Lower leg skin (tissue), 4 donors: ENCODE data around the gene SFXN1. TPM values are rescaled to one million over a fixed set of nuclear protein-coding genes. Genes with fewer than 3 reads are reported as not detected.

ENCODE experiments used
- DNase-seq, 2 donors: peaks; one replicate each; pipeline ENCODE4 v3.0.0-alpha.2; 2019; ENCODE audit warnings: low spot score in 2 of 2
- H3K4me3 ChIP-seq: fragments of 200-600 bp; sonication (generic); 2 replicates; pipeline ENCODE4 v1.5.1; 2017; ENCODE audit warnings: mild to moderate bottlenecking, low read depth; ENCODE audit not compliant: poor library complexity, severe bottlenecking
- POLR2A ChIP-seq, 2 donors: fragments of 450-650 bp; IDR thresholded peaks; one replicate each; pipeline ENCODE4 v1.6.1; 2016 to 2017; ENCODE audit warnings: antibody characterized with exemption in 2 of 2, mild to moderate bottlenecking in 1 of 2, moderate library complexity in 1 of 2
- WGBS, 2 donors: methylation state at CpG; one replicate each; pipeline ENCODE4 v1.1.5; 2018; 5-methylcytosine and 5-hydroxymethylcytosine counted together
- intact Hi-C: fragments of 100-400 bp; cut with DNase I; formaldehyde crosslinking; loops from one replicate; pipeline ENCODE4 v1.15.0; 2023; ENCODE audit warnings: low total_unique reads
- total RNA-seq, 4 donors: library from RNA; depleted of rRNA; stranded (reverse); fragments of >200 nt; gene quantifications; one replicate each; pipeline ENCODE4 v1.1.0, GENCODE V29; 2016
- TF ChIP-seq, protein P1 (sequence below), 3 donors: fragments of 450-650 bp; IDR thresholded peaks; one replicate each; pipeline ENCODE4 v1.5.1; 2016; ENCODE audit warnings: antibody characterized with exemption in 3 of 3, mild to moderate bottlenecking in 3 of 3, moderate library complexity in 2 of 3

Gene SFXN1
- total RNA-seq, 4 donors from 2014 or later = 15.0 to 35.8 (median 16.6) TPM

DNA sequence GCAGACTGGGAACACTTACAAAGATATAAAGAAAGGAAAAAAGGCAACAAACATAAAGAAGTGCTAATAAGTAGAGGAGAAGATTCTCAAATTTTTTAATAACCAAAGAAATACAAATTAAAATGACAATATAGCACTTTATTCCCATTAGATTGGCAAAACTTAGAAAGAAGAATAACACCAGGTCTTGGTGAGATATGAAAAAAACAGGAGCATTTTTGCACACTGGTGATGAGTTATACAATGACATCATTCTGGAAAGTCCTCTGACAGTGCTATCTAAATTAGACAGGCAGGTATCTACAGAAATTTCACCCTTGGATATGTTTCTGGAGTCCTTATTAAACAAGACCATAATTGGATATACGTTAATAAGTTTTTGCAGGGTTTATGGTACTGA is 9.5 kb upstream of the SFXN1 start:
- whole genome bisulfite sequencing, 2 donors = 97 to 100% methylated on average over 1 of the region's 1 CpG
- intact Hi-C loops = no loop called here
- no peak for DNase-seq
- TF ChIP-seq POLR2A (IDR thresholded peaks at IDR 0.05) = no peak
- TF ChIP-seq, protein P1, sequence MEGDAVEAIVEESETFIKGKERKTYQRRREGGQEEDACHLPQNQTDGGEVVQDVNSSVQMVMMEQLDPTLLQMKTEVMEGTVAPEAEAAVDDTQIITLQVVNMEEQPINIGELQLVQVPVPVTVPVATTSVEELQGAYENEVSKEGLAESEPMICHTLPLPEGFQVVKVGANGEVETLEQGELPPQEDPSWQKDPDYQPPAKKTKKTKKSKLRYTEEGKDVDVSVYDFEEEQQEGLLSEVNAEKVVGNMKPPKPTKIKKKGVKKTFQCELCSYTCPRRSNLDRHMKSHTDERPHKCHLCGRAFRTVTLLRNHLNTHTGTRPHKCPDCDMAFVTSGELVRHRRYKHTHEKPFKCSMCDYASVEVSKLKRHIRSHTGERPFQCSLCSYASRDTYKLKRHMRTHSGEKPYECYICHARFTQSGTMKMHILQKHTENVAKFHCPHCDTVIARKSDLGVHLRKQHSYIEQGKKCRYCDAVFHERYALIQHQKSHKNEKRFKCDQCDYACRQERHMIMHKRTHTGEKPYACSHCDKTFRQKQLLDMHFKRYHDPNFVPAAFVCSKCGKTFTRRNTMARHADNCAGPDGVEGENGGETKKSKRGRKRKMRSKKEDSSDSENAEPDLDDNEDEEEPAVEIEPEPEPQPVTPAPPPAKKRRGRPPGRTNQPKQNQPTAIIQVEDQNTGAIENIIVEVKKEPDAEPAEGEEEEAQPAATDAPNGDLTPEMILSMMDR (IDR thresholded peaks at IDR 0.05) = no peak
- H3K4me3 ChIP-seq = no peak overlapping the region

DNA sequence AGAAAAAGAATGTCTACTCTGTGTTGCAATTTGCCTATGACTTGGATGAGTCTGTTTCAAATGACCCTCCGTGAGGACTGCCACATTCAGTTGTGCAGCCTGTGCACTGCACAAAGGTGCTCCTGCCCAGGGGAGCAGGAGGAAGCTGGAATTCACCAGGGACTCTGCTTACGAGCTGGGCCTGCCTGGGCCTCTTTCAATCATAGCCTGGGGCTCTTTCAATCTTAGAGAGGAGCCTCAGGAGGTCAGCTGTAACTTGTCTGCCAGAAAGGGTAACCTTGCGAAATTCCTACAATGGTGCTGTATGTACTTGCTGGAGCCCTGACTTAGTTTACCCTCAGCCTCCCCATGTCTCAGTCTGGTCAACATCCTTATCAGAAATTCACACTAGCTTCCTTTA is 8.4 kb upstream of the SFXN1 start:
- WGBS, 2 donors = 60 to 70% methylated on average over 3 of the region's 3 CpGs
- no peak for DNase-seq
- H3K4me3 ChIP-seq = no peak overlapping the region
- intact Hi-C loops = no loop called here
- TF ChIP-seq, protein P1 (IDR thresholded peaks at IDR 0.05) = no peak
- TF ChIP-seq POLR2A (IDR thresholded peaks at IDR 0.05) = no peak

DNA sequence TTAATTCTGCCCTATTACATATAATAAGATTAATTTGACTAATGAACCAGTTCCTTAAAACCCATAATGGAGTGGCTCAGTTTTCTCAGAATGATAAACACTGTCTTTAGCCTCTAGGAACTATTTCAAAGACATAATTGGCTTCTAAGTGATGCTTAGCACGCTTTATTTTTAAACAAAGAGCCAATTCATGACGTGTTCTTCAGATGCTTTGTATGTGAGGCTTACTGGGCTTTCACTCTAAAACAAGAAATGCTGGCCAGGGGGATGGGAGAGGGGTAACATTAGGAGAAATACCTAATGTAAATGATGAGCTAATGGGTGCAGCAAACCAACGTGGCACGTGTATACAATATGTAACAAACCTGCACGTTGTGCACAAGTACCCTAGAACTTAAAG is 7.6 kb upstream of the SFXN1 start:
- no peak for TF ChIP-seq POLR2A (IDR thresholded peaks at IDR 0.05)
- TF ChIP-seq, protein P1 (IDR thresholded peaks at IDR 0.05) = no peak

DNA sequence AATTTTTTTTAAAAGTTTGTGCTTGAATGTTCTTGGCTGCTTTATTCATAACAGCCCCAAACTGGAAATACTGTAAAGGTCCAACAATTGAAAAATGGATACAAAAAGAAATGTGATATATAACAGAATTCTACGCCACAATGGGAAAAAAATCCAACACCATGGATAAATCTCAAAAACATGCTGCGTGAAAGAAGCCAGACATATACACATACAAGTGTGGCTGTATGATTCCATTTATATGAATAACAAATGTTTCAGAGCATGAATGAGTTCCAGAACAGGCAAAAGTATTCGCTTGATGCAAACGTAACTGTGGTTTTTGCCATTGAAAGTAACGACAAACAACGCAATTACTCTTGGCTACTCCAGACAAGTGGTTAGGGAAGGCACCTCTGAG is 7.2 kb upstream of the SFXN1 start:
- intact Hi-C loops = no loop called here
- no peak overlapping the region for H3K4me3 ChIP-seq
- DNase-seq = no peak
- TF ChIP-seq POLR2A (IDR thresholded peaks at IDR 0.05) = no peak
- TF ChIP-seq, protein P1 (IDR thresholded peaks at IDR 0.05) = no peak
- WGBS, 2 donors = 68 to 72% methylated on average over 6 of the region's 6 CpGs

More for the DNA sequence above, 7.6 kb upstream of the SFXN1 start:
- intact Hi-C loops = no loop called here
- 53 to 56% methylated on average over 5 of the region's 5 CpGs for WGBS, 2 donors
- DNase-seq = no peak
- no peak overlapping the region for H3K4me3 ChIP-seq

- DNase-seq = no peak
- no peak overlapping the region for H3K4me3 ChIP-seq
- intact Hi-C loops = no loop called here
- TF ChIP-seq POLR2A (IDR thresholded peaks at IDR 0.05) = no peak
- TF ChIP-seq, protein P1 (IDR thresholded peaks at IDR 0.05) = no peak
- 45 to 62% methylated on average over 6 of the region's 6 CpGs for WGBS, 2 donors
These were observed 6.7 kb upstream of the SFXN1 start for GRCh38 chr5:175471628-175472027.

DNA sequence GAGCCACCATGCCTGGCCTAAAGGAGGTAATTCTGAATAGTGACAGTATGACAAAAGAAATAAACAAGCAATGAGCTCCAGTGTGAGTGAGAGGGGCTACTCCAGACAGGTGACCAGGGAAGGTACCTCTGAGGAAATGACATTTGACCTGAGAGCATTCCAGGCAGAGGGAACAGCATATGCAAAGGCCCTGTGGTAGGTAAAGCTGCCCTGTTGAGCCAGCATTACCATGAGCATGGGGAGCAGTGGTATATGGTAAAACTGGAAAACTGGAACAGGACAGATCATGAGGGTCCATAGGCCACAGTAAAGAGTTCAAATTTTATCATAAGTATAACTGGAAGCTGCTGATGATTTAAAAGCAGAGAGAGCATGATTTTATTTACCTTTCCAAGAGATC is 6.0 kb upstream of the SFXN1 start:
- intact Hi-C loops = no loop called here
- H3K4me3 ChIP-seq = no peak overlapping the region
- no peak for DNase-seq
- TF ChIP-seq, protein P1 (IDR thresholded peaks at IDR 0.05) = no peak
- no peak for TF ChIP-seq POLR2A (IDR thresholded peaks at IDR 0.05)
